GM12872 (cell line): Measurements from ENCODE around the gene PKNOX2.

Source experiments
- CTCF ChIP-seq: IDR thresholded peaks from 3 replicates; pipeline ENCODE4 v1.5.1; 2011; ENCODE audit warnings: low read depth, mild to moderate bottlenecking, low read length, moderate library complexity; ENCODE audit not compliant: insufficient read depth

The PKNOX2 gene

GRCh38 chr11:125328225-125328580 is 163.7 kb downstream of the PKNOX2 start:
- TF ChIP-seq CTCF: no peak

GRCh38 chr11:125329786-125330185 is 165.2 kb downstream of the PKNOX2 start:
- TF ChIP-seq CTCF: no peak

- TF ChIP-seq CTCF: no peak
These were observed 166.1 kb downstream of the PKNOX2 start for GRCh38 chr11:125330462-125331325.

GRCh38 chr11:125331357-125332035 is 166.9 kb downstream of the PKNOX2 start:
- TF ChIP-seq CTCF: no peak

- TF ChIP-seq CTCF: no peak
These were observed 168.3 kb downstream of the PKNOX2 start for GRCh38 chr11:125332821-125333220.

- TF ChIP-seq CTCF: no peak
These were observed 169.0 kb downstream of the PKNOX2 start for GRCh38 chr11:125333354-125334073.

GRCh38 chr11:125335106-125335505 is 170.6 kb downstream of the PKNOX2 start:
- no peak for TF ChIP-seq CTCF
